ENCODE data around the gene CCL1. TPM values are rescaled to one million over a fixed set of nuclear protein-coding genes. Genes with fewer than 3 reads are reported as not detected.

The CCL1 gene
- total RNA-seq, 1 donor from 2014 or later = not detected

DNA sequence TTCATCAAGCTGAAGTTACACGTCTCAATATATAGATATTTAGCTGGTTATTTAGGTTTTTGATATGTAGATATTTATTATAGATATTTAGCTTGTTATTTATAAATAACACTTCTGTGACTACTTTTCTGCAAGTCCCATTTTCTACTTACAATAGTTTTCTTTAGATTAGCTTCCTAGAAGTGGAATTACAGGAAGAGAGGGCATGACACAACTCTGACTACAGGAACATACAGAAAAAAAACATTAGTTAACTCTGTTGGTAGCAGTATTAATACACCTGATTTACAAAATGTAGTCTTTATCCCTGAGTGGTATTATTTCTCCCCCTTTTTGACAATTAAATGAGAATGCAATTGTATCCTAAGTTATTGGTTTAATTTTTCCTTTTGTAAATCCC is 21.2 kb upstream of the CCL1 start:
- DNase-seq (ENCODE audit: low spot score) = no peak
- Mint-ChIP-seq H3K4me3 (ENCODE audit: unreplicated experiment) (no peak overlapping the region), H3K9me3 (ENCODE audit: low read depth) (no peaks in the 10 kb centered on the region), H3K27ac (ENCODE audit: unreplicated experiment) (no peak overlapping the region), H3K4me1 (ENCODE audit: low read depth) (peaks cover 6% of the 10 kb centered on the region), H3K27me3 (ENCODE audit: low read depth) (peaks cover 10% of the 10 kb centered on the region), H3K36me3 (ENCODE audit: low read depth) (no peaks in the 10 kb centered on the region)
- no peak for TF ChIP-seq CTCF (IDR thresholded peaks at IDR 0.05)

- no peak for DNase-seq (ENCODE audit: low spot score)
- Mint-ChIP-seq H3K36me3 (ENCODE audit: low read depth) (no peaks in the 10 kb centered on the region), H3K27ac (ENCODE audit: unreplicated experiment) (no peak overlapping the region), H3K4me1 (ENCODE audit: low read depth) (peaks cover 6% of the 10 kb centered on the region), H3K9me3 (ENCODE audit: low read depth) (no peaks in the 10 kb centered on the region), H3K4me3 (ENCODE audit: unreplicated experiment) (no peak overlapping the region), H3K27me3 (ENCODE audit: low read depth) (peaks cover 10% of the 10 kb centered on the region)
- no peak for TF ChIP-seq CTCF (IDR thresholded peaks at IDR 0.05)
Observed at GRCh38 chr17:34383216-34383615, 20.2 kb upstream of the CCL1 start.

- no peak for DNase-seq (ENCODE audit: low spot score)
- no peaks in the 10 kb centered on the region for H3K36me3 Mint-ChIP-seq (ENCODE audit: low read depth)
Observed at GRCh38 chr17:34382621-34383124, 19.6 kb upstream of the CCL1 start.

DNA sequence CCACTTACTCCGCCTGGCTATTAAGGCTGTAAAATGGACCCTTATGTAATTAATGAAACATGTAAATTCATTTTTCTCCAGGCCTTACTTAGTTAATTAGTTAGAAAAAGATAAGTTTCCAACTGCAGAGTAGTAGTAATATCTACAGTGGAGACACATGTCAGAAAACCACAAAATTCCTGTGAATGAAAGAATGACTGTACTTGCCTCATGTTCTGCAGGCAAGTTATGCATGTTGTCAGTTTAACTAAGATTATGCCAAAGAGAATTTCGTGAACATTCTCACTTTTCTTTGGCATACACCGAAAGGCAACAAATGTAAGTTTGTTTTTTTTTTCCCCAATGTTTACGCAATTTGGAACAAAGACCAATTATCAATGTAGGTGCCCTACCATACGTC is 16.8 kb upstream of the CCL1 start:
- TF ChIP-seq CTCF (IDR thresholded peaks at IDR 0.05) = no peak
- no peak overlapping the region for H3K27ac Mint-ChIP-seq (ENCODE audit: unreplicated experiment)
- no peak for DNase-seq (ENCODE audit: low spot score)
- no peaks in the 10 kb centered on the region for H3K36me3 Mint-ChIP-seq (ENCODE audit: low read depth)
- H3K4me3 Mint-ChIP-seq (ENCODE audit: unreplicated experiment) = no peak overlapping the region
- H3K4me1 Mint-ChIP-seq (ENCODE audit: low read depth) = no peaks in the 10 kb centered on the region
- H3K9me3 Mint-ChIP-seq (ENCODE audit: low read depth) = no peaks in the 10 kb centered on the region
- peaks cover 9% of the 10 kb centered on the region for H3K27me3 Mint-ChIP-seq (ENCODE audit: low read depth)

More at GRCh38 chr17:34382621-34383124, 19.6 kb upstream of the CCL1 start:
- H3K27me3 Mint-ChIP-seq (ENCODE audit: low read depth) = peaks cover 10% of the 10 kb centered on the region
- peaks cover 6% of the 10 kb centered on the region for H3K4me1 Mint-ChIP-seq (ENCODE audit: low read depth)
- no peaks in the 10 kb centered on the region for H3K9me3 Mint-ChIP-seq (ENCODE audit: low read depth)
- no peak for TF ChIP-seq CTCF (IDR thresholded peaks at IDR 0.05)
- no peak overlapping the region for H3K4me3 Mint-ChIP-seq (ENCODE audit: unreplicated experiment)
- H3K27ac Mint-ChIP-seq (ENCODE audit: unreplicated experiment) = no peak overlapping the region

GRCh38 chr17:34378664-34379101 is 15.7 kb upstream of the CCL1 start:
- Mint-ChIP-seq H3K9me3 (ENCODE audit: low read depth) (no peaks in the 10 kb centered on the region), H3K4me3 (ENCODE audit: unreplicated experiment) (no peak overlapping the region), H3K27ac (ENCODE audit: unreplicated experiment) (no peak overlapping the region), H3K4me1 (ENCODE audit: low read depth) (no peaks in the 10 kb centered on the region), H3K27me3 (ENCODE audit: low read depth) (peaks cover 7% of the 10 kb centered on the region), H3K36me3 (ENCODE audit: low read depth) (no peaks in the 10 kb centered on the region)
- no peak for DNase-seq (ENCODE audit: low spot score)
- no peak for TF ChIP-seq CTCF (IDR thresholded peaks at IDR 0.05)

Measured in chondrocyte (in vitro differentiated cells).